ENCODE data around the gene NPR1.
"Not testable (repeated sequence)": the region's sequence is repeated elsewhere in the genome, so short reads cannot be mapped to it uniquely, and the experiment has no call there.

The NPR1 gene

DNA sequence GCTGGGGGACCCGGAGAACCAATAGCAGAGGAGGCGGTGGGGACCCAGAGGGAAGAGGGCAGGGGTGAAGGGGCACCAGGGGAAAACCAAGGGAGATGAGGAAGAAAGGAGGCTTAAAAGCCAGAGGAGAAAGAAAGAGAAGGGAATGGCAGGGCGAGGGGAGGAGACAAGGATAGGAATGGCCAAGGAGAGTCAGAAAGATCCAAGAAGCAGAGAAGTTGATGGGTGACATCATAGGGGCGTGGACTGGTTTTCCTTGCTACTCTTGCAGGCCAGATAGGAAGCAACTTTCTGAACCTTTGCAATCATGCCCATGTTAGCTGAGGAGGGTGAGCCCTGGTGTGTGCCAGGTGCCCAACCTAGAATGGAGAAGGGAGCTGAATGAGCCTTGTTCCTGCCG lies 5.4 kb downstream of the NPR1 start:
- DNase-seq, result no peak

DNA sequence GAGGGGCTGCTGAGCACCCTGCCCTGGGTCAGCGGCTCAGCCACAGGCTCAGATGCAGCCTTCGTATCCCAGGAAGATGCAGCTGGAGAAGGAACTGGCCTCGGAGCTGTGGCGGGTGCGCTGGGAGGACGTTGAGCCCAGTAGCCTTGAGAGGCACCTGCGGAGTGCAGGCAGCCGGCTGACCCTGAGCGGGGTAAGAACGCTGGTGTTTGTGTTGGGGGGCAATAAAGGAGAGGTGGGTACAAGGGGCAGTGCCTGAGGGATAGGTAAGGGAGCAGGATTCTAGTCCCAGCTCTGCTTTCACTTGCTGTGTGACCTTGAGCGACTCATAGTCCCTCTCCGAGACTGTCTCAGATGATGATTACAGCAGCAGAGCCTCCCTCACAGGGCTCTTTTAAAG lies 6.4 kb downstream of the NPR1 start:
- DNase-seq, result no peak

DNA sequence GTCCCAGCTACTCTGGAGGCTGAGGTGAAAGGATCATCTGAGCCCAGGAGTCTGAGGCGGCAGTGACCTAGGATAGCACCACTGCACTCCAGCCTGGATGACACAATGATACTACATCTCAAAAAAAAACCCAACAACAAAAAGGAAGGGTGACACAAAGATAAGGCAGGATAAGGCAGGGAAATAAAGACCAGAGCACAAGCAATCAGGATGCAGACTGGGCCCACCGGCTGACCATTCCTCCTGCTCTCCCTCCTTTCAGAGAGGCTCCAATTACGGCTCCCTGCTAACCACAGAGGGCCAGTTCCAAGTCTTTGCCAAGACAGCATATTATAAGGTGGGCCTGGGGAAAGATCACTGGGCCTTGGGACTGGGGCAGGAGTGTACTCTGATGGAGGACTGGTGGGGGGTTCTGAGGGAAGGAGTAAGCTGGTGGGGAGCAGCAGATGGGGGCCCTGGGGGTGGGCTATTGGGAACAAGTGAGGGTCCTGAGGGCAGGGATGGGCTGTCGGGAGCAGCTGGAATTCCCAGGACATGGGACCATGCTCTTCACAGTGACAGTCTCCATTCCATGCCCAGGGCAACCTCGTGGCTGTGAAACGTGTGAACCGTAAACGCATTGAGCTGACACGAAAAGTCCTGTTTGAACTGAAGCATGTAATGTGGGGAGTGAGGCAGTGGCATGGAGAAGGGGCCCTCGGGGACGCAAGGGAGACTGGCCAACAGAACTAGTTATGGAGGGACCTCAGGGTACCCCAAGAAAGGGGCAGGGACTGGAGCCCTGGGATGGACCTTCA lies 7.3 kb downstream of the NPR1 start:
- no peak for DNase-seq

DNA sequence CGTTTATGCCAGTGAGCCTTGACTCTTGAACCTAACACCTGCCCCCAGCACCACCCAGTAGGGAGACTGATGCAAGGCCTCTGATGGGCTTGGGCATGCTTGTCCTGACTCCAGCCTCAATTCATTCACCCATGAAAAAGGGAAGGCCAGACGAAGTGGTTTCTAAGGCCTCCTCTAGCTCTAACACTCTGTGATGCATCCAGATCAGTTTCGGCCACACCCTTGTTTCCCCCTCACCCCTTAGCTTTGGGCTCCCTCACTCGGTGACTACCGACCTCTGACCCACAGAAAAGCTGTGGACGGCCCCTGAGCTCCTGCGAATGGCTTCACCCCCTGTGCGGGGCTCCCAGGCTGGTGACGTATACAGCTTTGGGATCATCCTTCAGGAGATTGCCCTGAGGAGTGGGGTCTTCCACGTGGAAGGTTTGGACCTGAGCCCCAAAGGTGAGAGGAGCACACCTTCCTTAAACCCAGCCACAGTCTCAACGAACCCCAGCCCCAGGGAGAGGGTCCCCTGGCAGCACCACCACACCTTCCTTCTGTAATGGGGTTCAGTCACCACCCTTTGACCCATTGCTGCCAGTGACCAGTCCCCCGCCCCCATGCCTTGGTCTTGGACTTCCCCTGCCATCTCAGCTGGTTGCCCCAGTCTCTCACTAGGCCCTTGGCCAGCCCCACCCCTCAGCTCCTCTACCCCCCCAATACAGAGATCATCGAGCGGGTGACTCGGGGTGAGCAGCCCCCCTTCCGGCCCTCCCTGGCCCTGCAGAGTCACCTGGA lies 9.0 kb downstream of the NPR1 start:
- no peak for DNase-seq

DNA sequence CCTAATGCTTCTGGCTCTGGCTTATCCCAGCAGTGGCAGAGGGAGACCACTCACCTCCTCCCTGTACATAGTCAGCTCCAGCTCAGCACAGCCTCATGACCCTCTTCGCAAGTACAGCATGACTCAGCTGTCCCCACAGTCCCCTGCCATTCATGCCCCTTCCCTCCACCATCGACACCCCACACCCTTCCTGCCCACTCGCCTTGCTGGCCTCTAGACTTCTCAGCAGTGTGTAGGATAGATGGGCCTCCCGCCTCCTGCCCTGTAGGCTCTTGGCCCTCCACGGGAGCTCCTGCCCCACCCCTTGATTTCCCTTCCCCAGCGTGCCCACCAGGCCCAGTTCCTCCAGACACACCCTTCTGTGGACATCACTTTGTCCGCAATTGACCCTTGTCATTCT lies 9.8 kb downstream of the NPR1 start:
- DNase-seq, result no peak

DNA sequence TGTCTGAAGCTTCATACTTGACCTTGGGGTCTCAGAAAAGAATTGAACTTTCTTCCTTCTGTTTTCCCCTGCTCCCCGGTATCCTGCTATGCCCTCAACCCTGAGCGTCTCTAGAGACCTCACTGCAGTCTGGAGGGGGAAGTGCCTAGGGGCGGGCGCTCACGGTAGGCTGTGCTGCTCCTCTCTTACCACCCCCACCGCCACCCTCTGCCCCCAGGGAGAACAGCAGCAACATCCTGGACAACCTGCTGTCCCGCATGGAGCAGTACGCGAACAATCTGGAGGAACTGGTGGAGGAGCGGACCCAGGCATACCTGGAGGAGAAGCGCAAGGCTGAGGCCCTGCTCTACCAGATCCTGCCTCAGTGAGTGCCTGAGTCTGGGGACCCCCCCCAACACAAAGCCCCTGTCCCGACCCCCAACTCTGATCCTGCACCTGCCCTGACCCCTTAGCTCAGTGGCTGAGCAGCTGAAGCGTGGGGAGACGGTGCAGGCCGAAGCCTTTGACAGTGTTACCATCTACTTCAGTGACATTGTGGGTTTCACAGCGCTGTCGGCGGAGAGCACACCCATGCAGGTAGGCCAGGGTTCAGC lies 10.3 kb downstream of the NPR1 start:
- DNase-seq, result no peak

DNA sequence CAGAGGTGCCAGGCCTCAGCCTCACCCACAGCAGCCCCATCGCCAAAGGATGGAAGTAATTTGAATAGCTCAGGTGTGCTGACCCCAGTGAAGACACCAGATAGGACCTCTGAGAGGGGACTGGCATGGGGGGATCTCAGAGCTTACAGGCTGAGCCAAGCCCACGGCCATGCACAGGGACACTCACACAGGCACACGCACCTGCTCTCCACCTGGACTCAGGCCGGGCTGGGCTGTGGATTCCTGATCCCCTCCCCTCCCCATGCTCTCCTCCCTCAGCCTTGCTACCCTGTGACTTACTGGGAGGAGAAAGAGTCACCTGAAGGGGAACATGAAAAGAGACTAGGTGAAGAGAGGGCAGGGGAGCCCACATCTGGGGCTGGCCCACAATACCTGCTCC lies 15.0 kb downstream of the NPR1 start:
- DNase-seq, result no peak

DNA sequence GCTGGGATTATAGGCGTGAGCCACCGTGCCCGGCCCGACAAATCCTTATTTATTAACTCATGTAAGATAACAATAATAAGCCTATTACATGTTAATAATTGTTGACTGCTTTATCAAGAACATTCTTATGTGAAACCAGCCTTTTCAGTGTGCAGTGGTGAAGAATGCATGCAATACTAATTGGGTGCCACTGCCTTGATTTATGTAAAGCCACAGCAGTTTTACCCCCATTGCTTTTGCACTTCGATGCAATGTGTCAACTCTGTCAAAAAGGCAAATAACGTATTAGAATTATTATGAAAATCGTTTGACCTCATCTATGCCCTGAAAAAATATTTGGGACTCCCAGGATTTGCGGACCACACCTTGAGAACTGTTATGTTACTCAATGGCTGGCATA lies 18.3 kb downstream of the NPR1 start:
- no peak for DNase-seq

DNA sequence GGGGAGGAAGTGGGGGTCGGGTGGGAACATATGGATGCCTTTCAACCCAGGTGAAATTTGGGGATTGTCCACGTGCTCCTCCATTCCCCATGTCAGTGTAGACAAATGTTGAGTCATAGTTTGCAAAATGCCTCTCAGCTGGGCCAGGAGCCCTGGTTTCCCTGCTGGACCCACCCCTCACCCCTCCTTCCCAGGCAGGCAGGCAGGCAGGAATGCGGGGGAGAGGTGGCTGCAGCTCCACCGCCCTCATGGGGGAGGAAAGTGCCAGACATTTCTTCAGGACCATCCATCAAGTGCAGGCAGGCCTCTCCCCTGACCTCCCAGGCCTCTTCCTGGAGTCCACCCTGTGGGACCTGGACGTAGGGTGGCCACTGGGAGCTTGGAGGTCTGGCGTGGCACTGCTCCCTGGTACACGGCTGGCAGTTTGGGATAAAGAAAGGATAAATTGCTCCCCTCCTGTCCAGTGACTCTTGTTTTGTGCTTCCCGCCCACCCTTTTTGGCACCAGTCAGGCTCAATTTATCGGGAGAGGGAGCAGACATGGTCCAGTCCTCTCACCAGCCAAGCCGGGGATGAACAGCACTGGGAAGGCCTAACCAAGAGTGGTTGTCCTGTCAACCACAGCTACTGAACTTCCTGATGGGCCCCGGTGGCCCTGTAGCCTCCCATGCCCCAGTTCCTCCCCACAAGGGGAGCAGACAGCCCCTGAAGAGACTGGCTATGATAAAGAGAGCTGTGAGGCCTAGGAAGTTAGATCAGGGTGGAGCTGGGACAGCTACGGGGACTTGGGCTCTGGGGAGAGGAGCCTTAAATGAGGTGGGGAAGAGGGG lies 18.9 kb downstream of the NPR1 start:
- DNase-seq, result no peak

DNA sequence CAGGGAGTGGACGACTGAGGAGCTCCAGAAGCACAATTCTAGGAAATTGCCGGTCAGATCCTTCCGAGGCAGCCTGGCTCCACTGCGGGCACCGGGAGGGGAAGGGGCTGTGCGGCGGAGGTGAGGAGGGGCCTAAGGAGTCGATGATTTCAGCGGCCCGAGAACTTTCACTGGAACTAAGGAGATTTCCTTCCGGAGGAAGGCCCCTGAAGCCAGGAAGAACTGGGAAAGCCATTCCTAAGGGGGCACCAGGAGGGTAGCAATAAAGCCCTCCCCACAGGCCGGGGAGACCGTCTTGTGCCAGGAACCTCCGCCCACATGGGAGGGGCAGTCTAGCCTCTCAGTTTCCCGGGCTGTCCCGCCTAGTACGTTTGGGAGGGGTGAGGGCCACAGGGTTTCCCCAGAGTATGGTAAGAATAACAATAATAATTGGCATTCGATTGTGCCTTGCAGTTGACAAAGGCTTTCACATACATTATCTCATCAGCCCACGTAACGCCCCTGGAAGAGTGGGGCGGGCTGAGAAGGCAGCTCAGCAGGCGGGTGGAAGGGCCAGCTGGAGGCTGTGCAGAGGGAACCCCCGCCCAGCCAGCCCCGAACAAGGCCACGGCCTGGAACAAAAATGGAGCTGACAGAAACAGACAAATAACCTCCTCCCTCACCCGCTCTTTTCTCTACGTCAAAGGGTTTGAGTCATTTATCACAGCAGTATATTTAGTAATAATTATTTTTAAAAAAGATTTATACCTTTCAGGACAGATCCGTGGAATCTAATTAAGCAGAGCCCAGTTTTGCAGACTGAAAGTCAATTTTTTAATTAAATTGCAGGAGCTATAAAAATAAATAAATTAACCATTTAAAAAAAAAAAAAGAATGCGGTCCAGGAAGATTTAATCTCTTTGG lies 19.8 kb downstream of the NPR1 start:
- DNase-seq, result no peak

DNA sequence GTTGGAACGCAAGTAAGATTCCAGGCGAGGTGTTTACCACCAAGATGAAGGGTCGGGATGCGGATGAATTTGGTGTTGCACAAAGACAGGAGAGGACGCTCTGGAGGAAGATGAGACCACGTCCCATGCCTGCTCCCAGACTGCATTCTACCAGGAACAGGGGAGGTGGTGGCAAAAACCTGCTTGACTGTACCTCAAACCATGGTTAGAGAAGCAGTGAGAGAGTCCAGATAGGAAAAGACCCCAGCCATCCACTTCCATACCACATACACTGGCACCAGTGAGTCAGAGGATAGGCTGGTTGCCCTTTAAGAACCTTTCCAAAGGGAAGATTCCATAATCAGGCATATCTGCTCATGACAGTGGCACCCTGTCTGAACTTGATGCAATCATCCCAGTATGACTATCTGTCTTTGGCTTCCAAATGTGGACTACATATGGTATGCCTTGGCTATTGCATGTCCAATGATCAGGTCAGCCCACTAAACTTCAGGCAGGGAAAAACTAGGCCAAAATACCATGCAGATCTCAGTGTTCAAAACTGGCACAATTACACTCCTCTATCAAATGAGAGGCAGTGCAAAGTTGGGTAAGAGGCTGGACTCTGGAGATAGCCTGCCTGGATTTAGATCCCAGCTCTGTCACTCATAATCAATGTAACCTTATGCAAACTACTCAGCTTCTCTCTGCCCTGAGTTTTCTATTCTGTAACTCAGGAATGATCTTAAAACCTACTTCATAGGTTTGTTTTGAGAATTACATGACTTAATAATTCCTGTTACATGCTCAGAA lies 20.6 kb downstream of the NPR1 start:
- DNase-seq, result no peak

DNA sequence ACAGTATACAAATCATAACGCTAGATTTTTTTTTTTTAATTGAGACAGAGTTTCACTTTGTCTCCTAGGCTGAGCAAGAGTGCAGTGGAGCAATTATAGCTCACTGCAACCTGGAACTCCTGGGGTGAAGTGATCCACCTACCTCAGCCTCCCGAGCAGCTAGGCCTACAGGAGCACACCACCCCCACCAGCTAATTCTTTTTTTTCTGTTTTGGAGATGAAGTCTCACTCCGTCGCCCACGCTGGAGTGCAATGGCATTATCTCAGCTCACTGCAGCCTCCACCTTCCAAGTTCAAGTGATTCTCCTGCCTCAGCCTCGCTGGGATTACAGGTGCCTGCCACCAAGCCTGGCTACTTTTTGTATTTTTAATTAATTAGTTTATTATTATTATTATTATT lies 21.3 kb downstream of the NPR1 start:
- no peak for DNase-seq

DNA sequence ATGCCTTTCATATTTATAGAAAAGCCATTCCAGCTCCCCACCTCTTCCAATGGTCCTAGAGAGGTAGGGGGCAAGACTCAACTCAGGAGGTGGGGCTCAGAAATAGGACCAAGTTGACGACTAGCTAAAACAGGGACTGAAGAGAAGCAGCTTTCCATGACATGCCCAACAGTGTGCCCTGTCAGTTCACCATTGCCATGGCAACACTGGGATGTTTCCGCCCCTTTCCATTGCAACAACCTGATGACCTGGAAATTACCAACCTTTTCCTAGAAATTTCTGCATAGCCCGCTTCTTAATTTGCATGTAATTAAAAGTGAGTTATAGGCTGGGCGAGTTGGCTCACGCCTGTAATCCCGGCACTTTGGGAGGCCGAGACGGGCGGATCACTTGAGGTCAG lies 27.0 kb downstream of the NPR1 start:
- no peak for DNase-seq

DNA sequence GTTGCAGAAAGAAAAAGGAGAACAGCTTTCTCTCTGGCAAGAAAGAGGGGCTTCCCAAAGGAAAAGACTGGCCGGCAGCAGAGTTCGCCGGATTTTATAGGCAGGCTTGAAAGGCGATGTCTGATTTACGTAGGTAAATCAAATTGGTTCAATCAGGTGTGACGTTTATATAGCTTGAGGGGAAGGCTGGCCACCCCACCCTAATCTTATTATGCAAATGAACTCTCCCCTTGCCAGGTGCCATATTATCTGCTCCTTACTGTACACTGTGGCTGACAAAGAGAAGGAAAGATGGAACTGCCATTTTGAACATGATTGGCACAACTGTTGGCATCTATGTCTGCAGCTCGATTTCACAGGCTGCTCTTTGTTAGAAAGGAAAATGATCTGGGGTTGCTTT lies 32.5 kb downstream of the NPR1 start:
- no peak for DNase-seq

DNA sequence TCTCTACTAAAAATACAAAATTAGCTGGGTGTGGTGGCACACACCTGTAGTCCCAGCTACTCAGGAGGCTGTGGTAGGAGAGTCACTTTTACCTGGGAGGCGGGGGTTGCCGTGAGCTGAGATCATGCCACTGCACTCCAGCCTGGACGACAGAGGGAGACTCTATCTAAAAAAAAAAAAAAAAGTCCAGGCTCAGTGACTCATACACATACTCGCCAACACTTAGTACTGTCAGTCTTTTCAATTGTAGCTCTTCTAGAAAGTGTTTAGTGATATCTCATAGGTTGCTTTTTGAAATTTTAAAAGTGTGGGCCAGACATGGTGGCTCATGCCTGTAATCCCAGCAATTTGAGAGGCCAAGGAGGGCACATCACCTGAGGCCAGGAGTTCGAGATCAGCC lies 37.7 kb downstream of the NPR1 start:
- not testable (repeated sequence) for DNase-seq

DNA sequence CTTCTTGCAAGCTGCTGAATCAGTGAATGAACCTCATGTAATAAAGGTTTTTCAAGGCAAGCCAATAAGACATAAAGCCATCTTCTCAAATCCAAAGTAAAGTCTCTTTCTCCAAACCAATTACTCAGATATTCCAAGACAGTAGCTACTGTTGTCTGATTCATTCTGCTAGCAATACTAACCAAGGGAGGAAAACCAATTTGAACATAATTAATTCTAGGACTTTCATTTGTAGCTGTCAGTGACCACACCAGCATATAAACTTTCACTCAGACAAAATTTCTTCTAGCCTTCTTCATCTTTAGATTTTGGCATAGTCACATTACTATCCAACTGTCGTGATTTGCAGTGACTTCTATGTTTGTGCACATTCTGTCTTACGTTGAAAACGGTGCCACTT lies 38.8 kb downstream of the NPR1 start:
- no peak for DNase-seq

DNA sequence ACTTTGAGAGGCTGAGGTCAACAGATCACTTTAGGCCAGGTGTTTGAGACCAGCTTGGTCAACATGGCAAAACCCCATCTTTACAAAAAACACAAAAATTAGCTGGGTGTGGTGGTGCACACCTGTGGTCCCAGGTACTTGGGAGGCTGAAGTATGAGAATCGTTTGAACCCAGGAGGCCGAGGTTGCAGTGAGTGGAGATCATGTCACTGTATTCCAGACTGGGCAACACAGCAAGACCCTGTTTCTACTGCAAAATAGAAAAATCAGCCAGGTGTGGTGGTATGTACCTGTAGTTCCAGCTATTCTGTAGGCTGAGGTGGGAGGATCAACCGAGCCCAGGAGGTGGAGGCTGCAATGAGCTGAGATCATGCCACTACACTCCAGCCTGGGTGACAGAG lies 45.2 kb downstream of the NPR1 start:
- no peak for DNase-seq

DNA sequence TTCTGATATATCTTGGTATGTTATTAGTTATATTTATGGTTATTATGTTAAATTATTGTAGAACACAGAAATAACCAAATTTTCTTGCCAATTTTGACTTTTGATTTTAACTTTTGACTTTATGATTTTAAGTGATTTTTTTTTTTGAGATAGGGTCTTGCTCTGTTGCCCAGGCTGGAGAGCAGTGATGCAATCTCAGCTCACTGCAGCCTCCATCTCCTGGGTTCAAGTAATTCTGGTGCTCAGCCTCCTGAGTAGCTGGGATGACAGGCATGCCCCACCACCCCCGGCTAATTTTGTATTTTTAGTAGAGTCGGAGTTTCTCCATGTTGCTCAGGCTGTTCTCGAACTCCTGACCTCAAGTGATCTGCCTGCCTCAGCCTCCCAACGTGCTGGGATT lies 46.1 kb downstream of the NPR1 start:
- DNase-seq, result not testable (repeated sequence)

DNA sequence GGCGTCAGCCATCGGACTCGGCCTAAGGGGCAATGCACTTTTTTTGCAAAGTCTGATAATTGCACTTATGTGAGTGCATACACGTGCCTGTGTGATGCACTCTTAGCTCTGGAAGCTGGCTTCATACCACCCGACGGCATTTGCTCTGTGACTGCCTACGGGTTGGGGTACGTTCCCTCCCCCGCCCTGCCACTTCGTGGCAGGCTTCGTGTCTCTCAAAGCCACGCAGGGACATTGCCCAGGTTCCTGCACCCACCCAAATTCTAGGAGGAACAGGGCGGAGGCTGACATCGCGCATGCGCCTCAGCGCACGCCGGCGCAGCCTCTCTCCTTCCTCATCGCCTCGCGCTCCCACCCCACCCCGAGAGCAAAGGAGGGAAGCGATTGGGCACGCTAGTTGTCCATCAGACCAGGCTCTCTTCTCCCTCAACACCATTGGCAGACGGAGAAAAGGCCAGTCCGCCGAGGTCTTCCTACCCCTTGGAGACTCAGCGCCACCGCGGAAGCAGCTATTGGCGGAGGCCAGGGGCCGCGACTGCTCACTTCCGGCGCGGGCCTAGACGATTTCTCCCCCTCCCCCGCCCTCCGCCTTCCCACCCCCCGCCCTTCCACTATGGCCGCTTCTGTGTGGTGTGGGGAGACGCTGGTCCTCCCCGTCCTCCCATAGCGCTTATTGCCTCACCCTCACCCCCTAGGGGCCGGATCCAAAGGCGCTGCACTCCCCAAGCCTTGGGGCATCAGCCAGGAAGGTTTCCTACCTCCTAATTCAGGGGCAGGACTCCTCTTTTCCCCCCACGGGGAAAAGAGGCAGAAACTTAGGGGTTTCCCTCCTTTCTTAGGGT lies 49.2 kb downstream of the NPR1 start, which contains the start of gene INTS3:
Gene INTS3, plus strand, starts transcription at position 588 of the 842 bp plus-strand sequence. CDS start 585 bp downstream, outside the sequence.
- peak; percentile 97 for DNase-seq
